ENCODE results near the gene DYNC2LI1.
A peak's percentile ranks its signal among the peaks of the same experiment; 100 is the strongest.

Gene DYNC2LI1

GRCh38 chr2:43764086-43764705, 9.6 kb upstream of the DYNC2LI1 start:
- Histone ChIP-seq H3K27me3 (replicated peaks; ENCODE audit: control insufficient read depth, insufficient read depth, low read length) (no peaks in the 10 kb centered on the region), H3K9ac (ENCODE audit: low read length) (no peak overlapping the region), H3K9me3 (ENCODE audit: control insufficient read depth, low read length) (peaks cover 2% of the 10 kb centered on the region), H3K4me3 (ENCODE audit: low read length) (no peak overlapping the region), H3K36me3 (ENCODE audit: control insufficient read depth, insufficient read depth, low read length, severe bottlenecking) (no peaks in the 10 kb centered on the region), H3K4me1 (ENCODE audit: control insufficient read depth, insufficient read depth, low read length) (peaks cover 29% of the 10 kb centered on the region)
- peak; percentile 51 for DNase-seq (ENCODE audit: low read depth)

DNA sequence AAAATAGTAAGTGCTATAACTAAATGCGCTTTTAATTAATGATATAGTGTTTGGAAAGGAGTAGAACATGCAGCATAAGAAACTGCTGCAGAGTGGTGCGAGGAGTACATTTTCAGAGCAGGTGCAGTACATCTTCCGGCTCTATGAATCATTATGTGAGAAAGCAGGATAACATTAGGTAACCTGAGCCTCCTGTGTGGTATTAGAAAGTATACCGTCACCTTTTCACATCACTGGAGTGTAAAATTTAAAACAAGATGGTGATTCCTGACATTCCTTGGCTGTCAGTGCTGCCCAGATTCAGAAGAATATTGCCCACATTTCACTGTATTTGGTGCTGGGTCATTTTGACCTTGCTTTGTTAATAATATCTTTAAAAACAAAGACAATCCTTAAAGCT, 7.8 kb upstream of the DYNC2LI1 start:
- Histone ChIP-seq H3K4me3 (ENCODE audit: low read length) (no peak overlapping the region), H3K27me3 (replicated peaks; ENCODE audit: control insufficient read depth, insufficient read depth, low read length) (no peaks in the 10 kb centered on the region), H3K36me3 (ENCODE audit: control insufficient read depth, insufficient read depth, low read length, severe bottlenecking) (no peaks in the 10 kb centered on the region), H3K4me1 (ENCODE audit: control insufficient read depth, insufficient read depth, low read length) (peaks cover 19% of the 10 kb centered on the region), H3K9ac (ENCODE audit: low read length) (no peak overlapping the region), H3K9me3 (ENCODE audit: control insufficient read depth, low read length) (peaks cover 2% of the 10 kb centered on the region)
- no peak for DNase-seq (ENCODE audit: low read depth)

- no peak for DNase-seq (ENCODE audit: low read depth)
- no peaks in the 10 kb centered on the region for H3K27me3 ChIP-seq (replicated peaks; ENCODE audit: control insufficient read depth, insufficient read depth, low read length)
- H3K9ac ChIP-seq (ENCODE audit: low read length) = peak overlapping the region; percentile 86
- H3K9me3 ChIP-seq (ENCODE audit: control insufficient read depth, low read length) = no peaks in the 10 kb centered on the region
- H3K36me3 ChIP-seq (ENCODE audit: control insufficient read depth, insufficient read depth, low read length, severe bottlenecking) = peaks cover 16% of the 10 kb centered on the region
- H3K4me1 ChIP-seq (ENCODE audit: control insufficient read depth, insufficient read depth, low read length) = peaks cover 4% of the 10 kb centered on the region
- H3K4me3 ChIP-seq (ENCODE audit: low read length) = peak overlapping the region; percentile 87
Measured at GRCh38 chr2:43774617-43775016, 778 bp downstream of the DYNC2LI1 start.

DNA sequence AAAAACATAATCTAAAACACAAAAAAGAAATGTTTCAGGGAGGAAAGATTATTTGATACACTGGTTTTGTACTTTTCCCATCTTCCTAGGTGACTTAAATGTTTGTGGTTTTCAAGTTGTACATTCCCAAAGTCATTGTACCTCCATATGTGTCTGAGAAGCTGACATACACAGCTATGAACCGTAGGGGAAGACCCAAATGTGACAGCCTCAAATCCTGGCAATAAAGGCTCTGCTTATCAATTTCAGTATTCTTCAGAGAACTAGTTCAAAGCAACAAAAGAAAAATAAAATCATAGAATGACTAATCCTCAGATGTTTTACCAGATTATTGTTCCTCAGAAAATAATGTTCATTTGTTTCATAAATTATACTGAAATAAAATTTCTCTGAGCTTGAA, 2.5 kb downstream of the DYNC2LI1 start:
- Histone ChIP-seq H3K4me3 (ENCODE audit: low read length) (no peak overlapping the region), H3K9ac (ENCODE audit: low read length) (no peak overlapping the region), H3K4me1 (ENCODE audit: control insufficient read depth, insufficient read depth, low read length) (peaks cover 4% of the 10 kb centered on the region), H3K9me3 (ENCODE audit: control insufficient read depth, low read length) (no peaks in the 10 kb centered on the region), H3K36me3 (ENCODE audit: control insufficient read depth, insufficient read depth, low read length, severe bottlenecking) (peaks cover 16% of the 10 kb centered on the region), H3K27me3 (replicated peaks; ENCODE audit: control insufficient read depth, insufficient read depth, low read length) (no peaks in the 10 kb centered on the region)
- DNase-seq (ENCODE audit: low read depth) = no peak

GRCh38 chr2:43777306-43777926, 3.6 kb downstream of the DYNC2LI1 start:
- no peak overlapping the region for H3K4me3 ChIP-seq (ENCODE audit: low read length)
- no peaks in the 10 kb centered on the region for H3K9me3 ChIP-seq (ENCODE audit: control insufficient read depth, low read length)
- H3K27me3 ChIP-seq (replicated peaks; ENCODE audit: control insufficient read depth, insufficient read depth, low read length) = no peaks in the 10 kb centered on the region
- H3K4me1 ChIP-seq (ENCODE audit: control insufficient read depth, insufficient read depth, low read length) = peaks cover 4% of the 10 kb centered on the region
- peaks cover 16% of the 10 kb centered on the region for H3K36me3 ChIP-seq (ENCODE audit: control insufficient read depth, insufficient read depth, low read length, severe bottlenecking)
- no peak for DNase-seq (ENCODE audit: low read depth)
- H3K9ac ChIP-seq (ENCODE audit: low read length) = no peak overlapping the region

DNA sequence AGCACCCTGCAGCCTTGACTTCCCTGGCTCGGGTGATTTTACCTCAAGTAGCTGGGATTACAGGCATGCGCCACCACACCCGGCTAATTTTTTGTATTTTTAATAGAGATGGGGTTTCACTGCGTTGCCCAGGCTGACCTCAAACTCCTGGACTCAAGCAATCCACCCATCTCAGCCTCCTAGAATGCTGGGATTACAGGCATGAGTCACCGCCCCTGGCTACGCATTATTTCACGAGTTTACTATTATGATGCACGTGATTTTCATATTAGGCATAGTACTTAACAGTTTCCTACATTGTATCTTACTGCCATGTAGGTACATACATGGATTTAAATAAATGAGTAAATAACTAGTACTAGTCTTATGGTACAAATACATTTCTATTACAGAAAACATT, 4.4 kb downstream of the DYNC2LI1 start:
- H3K27me3 ChIP-seq (replicated peaks; ENCODE audit: control insufficient read depth, insufficient read depth, low read length) = no peaks in the 10 kb centered on the region

GRCh38 chr2:43787895-43788294, 14.1 kb downstream of the DYNC2LI1 start:
- Histone ChIP-seq H3K4me1 (ENCODE audit: control insufficient read depth, insufficient read depth, low read length) (peaks cover 18% of the 10 kb centered on the region), H3K27me3 (replicated peaks; ENCODE audit: control insufficient read depth, insufficient read depth, low read length) (no peaks in the 10 kb centered on the region), H3K36me3 (ENCODE audit: control insufficient read depth, insufficient read depth, low read length, severe bottlenecking) (peaks cover 39% of the 10 kb centered on the region), H3K4me3 (ENCODE audit: low read length) (no peak overlapping the region), H3K9ac (ENCODE audit: low read length) (no peak overlapping the region), H3K9me3 (ENCODE audit: control insufficient read depth, low read length) (no peaks in the 10 kb centered on the region)
- DNase-seq (ENCODE audit: low read depth) = no peak

More for the DNA sequence above, 4.4 kb downstream of the DYNC2LI1 start:
- H3K9me3 ChIP-seq (ENCODE audit: control insufficient read depth, low read length) = no peaks in the 10 kb centered on the region
- H3K9ac ChIP-seq (ENCODE audit: low read length) = no peak overlapping the region
- no peak for DNase-seq (ENCODE audit: low read depth)
- peaks cover 16% of the 10 kb centered on the region for H3K36me3 ChIP-seq (ENCODE audit: control insufficient read depth, insufficient read depth, low read length, severe bottlenecking)
- H3K4me1 ChIP-seq (ENCODE audit: control insufficient read depth, insufficient read depth, low read length) = peaks cover 4% of the 10 kb centered on the region
- H3K4me3 ChIP-seq (ENCODE audit: low read length) = no peak overlapping the region

DNA sequence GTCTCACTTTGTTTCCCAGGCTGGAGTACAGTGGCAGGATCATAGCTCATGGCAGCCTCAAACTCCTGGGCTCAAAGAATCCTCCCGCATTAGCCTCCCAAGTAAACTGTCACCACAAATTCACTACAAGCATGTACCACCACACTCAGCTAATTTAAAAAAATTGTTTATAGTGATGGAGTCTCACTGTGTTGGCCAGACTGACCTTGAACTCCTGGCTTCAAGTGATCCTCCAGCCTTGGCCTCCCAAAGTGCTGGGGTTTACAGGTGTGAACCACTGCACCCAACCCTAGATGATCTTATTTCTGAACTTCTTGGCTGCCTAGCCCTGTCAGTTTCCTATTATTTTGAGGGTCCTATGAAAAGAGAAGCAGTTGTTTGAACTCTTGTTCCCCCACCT, 14.8 kb downstream of the DYNC2LI1 start:
- peaks cover 18% of the 10 kb centered on the region for H3K4me1 ChIP-seq (ENCODE audit: control insufficient read depth, insufficient read depth, low read length)
- H3K27me3 ChIP-seq (replicated peaks; ENCODE audit: control insufficient read depth, insufficient read depth, low read length) = no peaks in the 10 kb centered on the region
- peaks cover 38% of the 10 kb centered on the region for H3K36me3 ChIP-seq (ENCODE audit: control insufficient read depth, insufficient read depth, low read length, severe bottlenecking)
- no peak for DNase-seq (ENCODE audit: low read depth)
- no peak overlapping the region for H3K4me3 ChIP-seq (ENCODE audit: low read length)
- no peaks in the 10 kb centered on the region for H3K9me3 ChIP-seq (ENCODE audit: control insufficient read depth, low read length)
- H3K9ac ChIP-seq (ENCODE audit: low read length) = no peak overlapping the region

DNA sequence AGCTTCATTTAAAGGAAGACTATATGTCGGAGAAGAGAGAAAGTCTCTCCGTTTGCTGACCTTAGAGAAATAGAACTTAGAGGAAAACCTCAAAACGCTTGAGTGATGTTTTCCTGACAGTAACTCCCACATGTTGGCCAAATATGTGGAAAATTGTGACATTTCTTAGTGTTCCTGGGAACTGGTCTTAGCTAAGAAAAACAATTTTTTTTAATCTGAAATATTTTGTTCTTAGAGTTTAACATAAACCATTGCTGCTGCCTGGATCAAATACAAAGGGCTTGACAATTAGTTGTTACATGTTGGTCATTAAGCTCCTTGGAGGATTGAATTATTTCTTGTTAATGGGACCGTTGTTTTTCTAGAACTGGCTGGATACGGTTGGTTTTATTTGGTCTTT, 16.3 kb downstream of the DYNC2LI1 start:
- peaks cover 37% of the 10 kb centered on the region for H3K36me3 ChIP-seq (ENCODE audit: control insufficient read depth, insufficient read depth, low read length, severe bottlenecking)
- peak overlapping the region; percentile 21 for H3K4me3 ChIP-seq (ENCODE audit: low read length)
- no peaks in the 10 kb centered on the region for H3K27me3 ChIP-seq (replicated peaks; ENCODE audit: control insufficient read depth, insufficient read depth, low read length)
- H3K9me3 ChIP-seq (ENCODE audit: control insufficient read depth, low read length) = no peaks in the 10 kb centered on the region
- peak; percentile 41 for DNase-seq (ENCODE audit: low read depth)
- H3K9ac ChIP-seq (ENCODE audit: low read length) = no peak overlapping the region
- peaks cover 18% of the 10 kb centered on the region for H3K4me1 ChIP-seq (ENCODE audit: control insufficient read depth, insufficient read depth, low read length)

- Histone ChIP-seq H3K9me3 (ENCODE audit: control insufficient read depth, low read length) (no peaks in the 10 kb centered on the region), H3K4me1 (ENCODE audit: control insufficient read depth, insufficient read depth, low read length) (peaks cover 18% of the 10 kb centered on the region), H3K4me3 (ENCODE audit: low read length) (no peak overlapping the region), H3K36me3 (ENCODE audit: control insufficient read depth, insufficient read depth, low read length, severe bottlenecking) (peaks cover 32% of the 10 kb centered on the region), H3K9ac (ENCODE audit: low read length) (no peak overlapping the region), H3K27me3 (replicated peaks; ENCODE audit: control insufficient read depth, insufficient read depth, low read length) (no peaks in the 10 kb centered on the region)
- no peak for DNase-seq (ENCODE audit: low read depth)
Measured at GRCh38 chr2:43791035-43791765, 17.4 kb downstream of the DYNC2LI1 start.

DNA sequence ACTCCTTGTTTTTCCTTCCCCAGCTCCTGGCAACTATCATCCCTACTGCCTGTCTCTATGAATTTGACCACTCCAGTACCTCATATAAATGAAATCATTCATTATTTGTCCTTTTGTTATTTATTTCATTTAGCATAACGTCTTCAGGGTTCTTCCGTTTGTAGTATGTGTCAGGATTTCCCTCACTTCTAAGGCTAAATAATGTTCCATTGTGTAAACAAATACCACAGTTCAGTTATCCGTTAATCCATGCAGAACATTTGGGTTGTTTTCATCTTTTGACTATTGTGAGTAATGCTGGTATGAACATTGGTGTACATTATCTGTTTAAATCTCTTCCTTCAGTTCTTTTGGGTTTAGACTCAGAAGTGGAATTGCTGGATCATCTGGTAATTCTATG, 18.8 kb downstream of the DYNC2LI1 start:
- Histone ChIP-seq H3K9ac (ENCODE audit: low read length) (no peak overlapping the region), H3K36me3 (ENCODE audit: control insufficient read depth, insufficient read depth, low read length, severe bottlenecking) (peaks cover 30% of the 10 kb centered on the region), H3K4me3 (ENCODE audit: low read length) (no peak overlapping the region), H3K4me1 (ENCODE audit: control insufficient read depth, insufficient read depth, low read length) (peaks cover 17% of the 10 kb centered on the region), H3K27me3 (replicated peaks; ENCODE audit: control insufficient read depth, insufficient read depth, low read length) (no peaks in the 10 kb centered on the region), H3K9me3 (ENCODE audit: control insufficient read depth, low read length) (no peaks in the 10 kb centered on the region)
- DNase-seq (ENCODE audit: low read depth) = no peak

Data from adipocyte (in vitro differentiated cells).